Occipital lobe (tissue), 2 donors: ENCODE measurements around the gene FBXL3. TPM values are rescaled to one million over a fixed set of nuclear protein-coding genes. Genes with fewer than 3 reads are reported as not detected.
A peak's percentile ranks its signal among the peaks of the same experiment; 100 is the strongest.

Experiments
- DNase-seq: peaks from one replicate; lab custom pipeline; 2025; lab: John Stamatoyannopoulos, UW
- total RNA-seq: library from RNA; depleted of rRNA; stranded (reverse); fragments of >200 nt; gene quantifications from one replicate; pipeline ENCODE4 v1.2.3, GENCODE V29; 2014

The FBXL3 gene
- 140 TPM for total RNA-seq

- DNase-seq, result peak; percentile 82
These were observed at the start of gene FBXL3 for GRCh38 chr13:77026861-77027621. Gene FBXL3 (minus strand): TSS chr13:77027159. CDS start chr13:77021860, 5,299 bp downstream.

- no peak for DNase-seq
These were observed 40.6 kb upstream of the FBXL3 start for GRCh38 chr13:77067519-77067918.

GRCh38 chr13:77065461-77066147, 38.6 kb upstream of the FBXL3 start:
- no peak for DNase-seq

GRCh38 chr13:77062097-77062496, 35.1 kb upstream of the FBXL3 start:
- no peak for DNase-seq

GRCh38 chr13:77061362-77061761, 34.4 kb upstream of the FBXL3 start:
- DNase-seq, result no peak

GRCh38 chr13:77056886-77057285, 29.9 kb upstream of the FBXL3 start:
- no peak for DNase-seq

GRCh38 chr13:77056382-77056781, 29.4 kb upstream of the FBXL3 start:
- no peak for DNase-seq

GRCh38 chr13:77055158-77055557, 28.2 kb upstream of the FBXL3 start:
- DNase-seq, result no peak

GRCh38 chr13:77053192-77053591, 26.2 kb upstream of the FBXL3 start:
- DNase-seq, result no peak

- no peak for DNase-seq
These were observed 21.7 kb upstream of the FBXL3 start for GRCh38 chr13:77048681-77049080.

GRCh38 chr13:77047649-77048343, 20.8 kb upstream of the FBXL3 start:
- DNase-seq, result no peak

GRCh38 chr13:77042566-77043177, 15.7 kb upstream of the FBXL3 start:
- DNase-seq, result no peak

- no peak for DNase-seq
These were observed 13.9 kb upstream of the FBXL3 start for GRCh38 chr13:77040835-77041234.

- no peak for DNase-seq
These were observed 13.1 kb upstream of the FBXL3 start for GRCh38 chr13:77040076-77040475.

GRCh38 chr13:77038907-77039480, 12.0 kb upstream of the FBXL3 start:
- no peak for DNase-seq

GRCh38 chr13:77036279-77036678, 9.3 kb upstream of the FBXL3 start:
- DNase-seq, result no peak

GRCh38 chr13:77034881-77035280, 7.9 kb upstream of the FBXL3 start:
- DNase-seq, result no peak

GRCh38 chr13:77033717-77034302, 6.9 kb upstream of the FBXL3 start:
- no peak for DNase-seq

- DNase-seq, result no peak
These were observed 4.8 kb upstream of the FBXL3 start for GRCh38 chr13:77031656-77032243.

- DNase-seq, result no peak
These were observed 2.5 kb upstream of the FBXL3 start for GRCh38 chr13:77029436-77029835.

- DNase-seq, result no peak
These were observed 1.2 kb upstream of the FBXL3 start for GRCh38 chr13:77028202-77028601.
